NOMO-1 (cell line): Measurements from ENCODE around the gene FCMR.
"Not testable (repeated sequence)": the region's sequence is repeated elsewhere in the genome, so short reads cannot be mapped to it uniquely, and the experiment has no call there.

Experiments used
- DNase-seq, 2 experiments: peaks; one replicate each; lab custom pipeline; 2025; ENCODE audit not compliant: unreplicated experiment in 2 of 2; lab: John Stamatoyannopoulos, UW

FCMR gene

GRCh38 chr1:206924592-206925105 is 2.9 kb upstream of the FCMR start:
- DNase-seq, result peak in 1 of 2 experiments; percentile 28

GRCh38 chr1:206923961-206924557 is 2.3 kb upstream of the FCMR start:
- DNase-seq, result not testable (repeated sequence)

GRCh38 chr1:206923009-206923960 is 1.5 kb upstream of the FCMR start:
- DNase-seq, result peak in 1 of 2 experiments; percentile 16

GRCh38 chr1:206922524-206922923 is 783 bp upstream of the FCMR start:
- no peak for DNase-seq

GRCh38 chr1:206918076-206918475 is 3.7 kb downstream of the FCMR start:
- DNase-seq, result no peak

- DNase-seq, result no peak
Observed at GRCh38 chr1:206916000-206916709, 5.6 kb downstream of the FCMR start.

GRCh38 chr1:206915030-206915735 is 6.6 kb downstream of the FCMR start:
- no peak for DNase-seq

GRCh38 chr1:206913766-206914537 is 7.8 kb downstream of the FCMR start:
- DNase-seq, result no peak

- peak; percentile 31 to 69 for DNase-seq
Observed at GRCh38 chr1:206912445-206913095, 9.2 kb downstream of the FCMR start.

GRCh38 chr1:206911064-206911663 is 10.6 kb downstream of the FCMR start:
- DNase-seq, result peak in 1 of 2 experiments; percentile 53

- no peak for DNase-seq
Observed at GRCh38 chr1:206909883-206910318, 11.8 kb downstream of the FCMR start.

GRCh38 chr1:206909161-206909882 is 12.4 kb downstream of the FCMR start:
- no peak for DNase-seq

GRCh38 chr1:206908038-206908437 is 13.7 kb downstream of the FCMR start:
- no peak for DNase-seq

- no peak for DNase-seq
Observed at GRCh38 chr1:206907304-206907991, 14.3 kb downstream of the FCMR start.

GRCh38 chr1:206905295-206906164 is 16.2 kb downstream of the FCMR start:
- no peak for DNase-seq

GRCh38 chr1:206904423-206905142 is 17.2 kb downstream of the FCMR start:
- no peak for DNase-seq
